ENCODE results near the gene GEMIN5.

Gene GEMIN5

GRCh38 chr5:154860765-154861164, 77.2 kb downstream of the GEMIN5 start:
- peak overlapping the region; percentile 75 for H3K4me3 ChIP-seq (replicated peaks; ENCODE audit: insufficient read depth, low read length)
- no peaks in the 10 kb centered on the region for H3K27me3 ChIP-seq (ENCODE audit: insufficient read depth, poor library complexity, severe bottlenecking)
- peak overlapping the region; percentile 94 for H3K27ac ChIP-seq (replicated peaks)
- DNase-seq (ENCODE audit: low read depth in 1 of 2, low spot score in 1 of 2) = peak in 1 of 2 experiments; percentile 16
- TF ChIP-seq CTCF (IDR thresholded peaks at IDR 0.05; ENCODE audit: insufficient read depth, low read length) (no peak), GABPA (IDR thresholded peaks at IDR 0.05; ENCODE audit: low read depth) (no peak), REST (IDR thresholded peaks at IDR 0.05; ENCODE audit: insufficient replicate concordance, low read depth) (no peak), SPI1 (IDR thresholded peaks at IDR 0.05; ENCODE audit: borderline replicate concordance, low read depth) (peak; percentile 67), POLR2AphosphoS5 (IDR thresholded peaks at IDR 0.05; ENCODE audit: low read depth) (no peak)

GRCh38 chr5:154860123-154860522, 77.9 kb downstream of the GEMIN5 start:
- H3K27me3 ChIP-seq (ENCODE audit: insufficient read depth, poor library complexity, severe bottlenecking) = no peaks in the 10 kb centered on the region
- H3K27ac ChIP-seq (replicated peaks) = peak overlapping the region; percentile 94
- peak; percentile 55 to 66 for DNase-seq (ENCODE audit: low read depth in 1 of 2, low spot score in 1 of 2)
- no peak for TF ChIP-seq CTCF (IDR thresholded peaks at IDR 0.05; ENCODE audit: insufficient read depth, low read length)
- TF ChIP-seq REST (IDR thresholded peaks at IDR 0.05; ENCODE audit: insufficient replicate concordance, low read depth) = no peak
- no peak for TF ChIP-seq POLR2AphosphoS5 (IDR thresholded peaks at IDR 0.05; ENCODE audit: low read depth)
- peak overlapping the region; percentile 75 for H3K4me3 ChIP-seq (replicated peaks; ENCODE audit: insufficient read depth, low read length)

GRCh38 chr5:154858972-154859871, 78.8 kb downstream of the GEMIN5 start:
- no peaks in the 10 kb centered on the region for H3K27me3 ChIP-seq (ENCODE audit: insufficient read depth, poor library complexity, severe bottlenecking)
- H3K4me3 ChIP-seq (replicated peaks; ENCODE audit: insufficient read depth, low read length) = peak overlapping the region; percentile 75
- TF ChIP-seq CTCF (IDR thresholded peaks at IDR 0.05; ENCODE audit: insufficient read depth, low read length) = no peak
- TF ChIP-seq GABPA (IDR thresholded peaks at IDR 0.05; ENCODE audit: low read depth) = peak; percentile 40; the same call in 1 of the 2 replicates
- TF ChIP-seq POLR2AphosphoS5 (IDR thresholded peaks at IDR 0.05; ENCODE audit: low read depth) = no peak
- peak; percentile 100 for TF ChIP-seq SPI1 (IDR thresholded peaks at IDR 0.05; ENCODE audit: borderline replicate concordance, low read depth)
- H3K27ac ChIP-seq (replicated peaks) = peak overlapping the region; percentile 94
- peak; percentile 71 to 75 for DNase-seq (ENCODE audit: low read depth in 1 of 2, low spot score in 1 of 2)

Data from HL-60 (cell line).